Measurements from ENCODE around the gene NFIC.

NFIC gene

GRCh38 chr19:3508771-3509535, 142.6 kb downstream of the NFIC start:
- no peak for DNase-seq (ENCODE audit: low read depth in 2 of 2)

DNA sequence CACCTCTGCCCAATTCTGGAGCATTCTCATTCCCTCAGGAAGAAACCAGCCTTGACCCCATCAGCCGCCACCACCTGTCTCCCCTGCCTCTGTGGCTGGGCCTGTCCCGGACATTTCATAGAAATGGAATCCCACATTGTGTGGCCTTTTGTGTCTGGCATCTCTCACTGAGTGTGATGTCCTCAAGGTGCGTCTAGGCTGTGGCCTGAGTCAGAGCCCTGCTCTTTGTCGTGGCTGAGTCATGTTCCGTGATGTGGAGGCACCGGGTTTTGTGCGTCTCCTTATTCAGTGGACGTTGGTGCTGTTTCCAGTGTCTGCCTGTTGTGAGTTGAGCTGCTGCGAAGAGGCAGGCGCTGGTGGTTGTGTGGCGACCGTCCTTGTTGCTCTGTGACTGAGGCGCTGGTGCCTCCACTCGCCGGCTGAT, 143.2 kb downstream of the NFIC start:
- no peak for DNase-seq (ENCODE audit: low read depth in 2 of 2)

DNA sequence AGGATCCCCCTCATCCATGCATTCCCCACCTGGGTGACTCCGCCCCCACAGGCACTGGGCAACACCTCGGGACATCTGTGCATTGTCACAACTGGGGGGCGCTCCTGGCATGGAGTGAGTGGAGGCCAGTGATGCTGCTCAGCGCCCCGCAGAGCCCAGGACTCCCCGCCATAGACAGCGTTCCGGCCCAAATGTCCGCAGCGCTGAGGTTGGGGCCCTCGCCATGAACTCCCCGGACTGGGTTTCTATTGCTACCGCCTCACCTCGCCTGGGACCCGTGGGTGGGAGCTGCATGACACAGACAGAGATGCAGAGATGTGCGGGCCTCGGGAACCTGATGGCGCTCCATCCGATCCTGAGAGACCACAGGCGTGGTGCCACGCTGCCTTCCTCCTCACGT, 144.3 kb downstream of the NFIC start:
- DNase-seq (ENCODE audit: low read depth in 2 of 2) = no peak

DNA sequence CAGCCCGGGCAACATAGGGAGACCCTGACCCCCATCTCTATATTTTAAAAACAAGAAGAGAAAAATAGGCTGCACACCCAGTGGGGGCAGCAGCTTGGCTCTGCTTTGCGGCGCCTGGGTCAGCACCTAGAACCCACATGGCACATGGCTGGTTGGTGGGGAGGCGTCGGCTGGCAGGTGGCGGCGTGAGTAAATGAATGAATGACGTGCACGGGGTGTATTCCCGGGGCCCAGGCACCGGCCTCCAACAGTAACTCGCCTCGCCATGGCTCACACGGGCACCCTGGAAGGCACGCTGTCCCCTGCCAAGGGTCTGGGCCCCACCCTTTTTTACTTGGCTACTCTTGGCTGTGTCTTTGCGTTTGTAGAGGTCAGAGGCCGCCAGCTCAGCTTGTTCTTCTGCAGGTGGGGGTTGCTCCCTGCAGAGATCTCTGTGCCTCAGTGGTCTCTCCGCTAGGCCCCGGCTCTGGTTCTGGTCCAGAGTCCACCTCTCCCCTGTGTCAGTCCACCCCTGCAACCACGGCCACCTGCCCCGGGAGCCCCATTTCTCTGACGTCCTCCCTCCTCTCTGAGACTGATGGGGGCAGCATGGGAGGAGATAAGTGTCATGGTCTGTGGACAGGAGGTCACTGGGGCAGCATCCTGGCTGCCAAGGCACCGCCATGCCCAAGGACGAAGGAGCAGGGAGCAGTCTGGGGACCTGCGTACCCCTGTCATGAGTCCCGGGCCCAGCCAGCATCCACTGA, 145.3 kb downstream of the NFIC start:
- no peak for DNase-seq (ENCODE audit: low read depth in 2 of 2)

DNA sequence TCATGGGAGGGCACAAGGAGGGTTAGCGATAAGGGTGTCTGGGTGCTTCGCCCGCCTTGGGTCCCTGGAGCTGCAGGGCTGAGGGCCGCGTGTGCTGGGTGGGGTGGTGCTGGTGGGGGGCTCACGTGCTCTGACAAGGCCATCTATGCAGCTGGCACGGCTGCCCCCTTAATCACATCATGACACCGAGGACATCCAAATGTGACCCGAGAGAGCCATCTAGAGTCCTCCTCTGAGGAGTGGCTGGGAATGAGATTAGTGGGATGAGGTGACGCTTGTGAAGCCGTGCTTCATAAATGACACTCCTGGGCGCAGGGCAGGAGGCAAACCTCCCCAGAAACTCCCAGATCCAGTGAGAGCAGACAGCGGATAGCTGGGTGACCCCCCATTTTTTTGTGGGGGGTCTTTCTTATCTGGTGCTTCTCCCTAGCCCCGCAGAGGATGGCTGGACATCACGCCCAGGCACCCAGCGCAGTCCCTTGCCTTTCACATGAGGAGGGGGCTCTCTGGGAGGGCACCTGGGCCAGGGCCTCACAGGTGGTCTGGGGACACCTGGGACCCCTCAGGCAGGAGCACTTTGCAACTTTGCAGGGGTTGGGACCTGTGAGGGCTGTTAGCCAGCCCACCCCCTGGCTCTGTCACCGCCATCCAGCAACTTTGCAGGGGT, 146.3 kb downstream of the NFIC start:
- no peak for DNase-seq (ENCODE audit: low read depth in 2 of 2)

GRCh38 chr19:3513229-3514140, 147.1 kb downstream of the NFIC start:
- no peak for DNase-seq (ENCODE audit: low read depth in 2 of 2)

- no peak for DNase-seq (ENCODE audit: low read depth in 2 of 2)
Measured at GRCh38 chr19:3514930-3515329, 148.5 kb downstream of the NFIC start.

DNA sequence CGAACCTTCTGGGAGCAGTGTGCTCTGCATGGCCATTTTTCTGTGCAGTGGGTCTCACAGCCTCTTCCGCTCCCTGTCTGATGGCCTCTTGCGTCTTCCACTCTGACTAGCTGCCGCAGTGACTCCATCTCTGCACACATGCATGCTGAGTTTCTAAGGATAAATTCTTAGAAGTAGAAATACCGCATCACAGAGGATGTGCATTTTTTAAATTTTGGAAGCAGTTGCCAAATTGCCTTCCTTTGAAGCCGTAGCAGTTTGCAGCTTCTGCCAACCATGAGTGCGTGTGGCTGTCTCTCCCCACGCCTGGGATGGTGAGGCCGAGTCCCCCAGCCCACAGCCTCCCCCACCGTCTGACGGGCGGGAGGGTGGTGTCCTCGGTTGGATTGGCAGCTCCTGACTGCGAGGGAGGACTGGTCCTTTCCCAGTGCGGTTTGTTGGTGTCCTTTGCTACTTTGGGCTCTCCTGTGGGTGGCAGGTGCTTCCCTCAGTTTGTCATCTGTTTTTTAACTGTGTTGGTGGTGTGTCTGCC, 149.6 kb downstream of the NFIC start:
- no peak for DNase-seq (ENCODE audit: low read depth in 2 of 2)

GRCh38 chr19:3516675-3517207, 150.4 kb downstream of the NFIC start:
- no peak for DNase-seq (ENCODE audit: low read depth in 2 of 2)

DNA sequence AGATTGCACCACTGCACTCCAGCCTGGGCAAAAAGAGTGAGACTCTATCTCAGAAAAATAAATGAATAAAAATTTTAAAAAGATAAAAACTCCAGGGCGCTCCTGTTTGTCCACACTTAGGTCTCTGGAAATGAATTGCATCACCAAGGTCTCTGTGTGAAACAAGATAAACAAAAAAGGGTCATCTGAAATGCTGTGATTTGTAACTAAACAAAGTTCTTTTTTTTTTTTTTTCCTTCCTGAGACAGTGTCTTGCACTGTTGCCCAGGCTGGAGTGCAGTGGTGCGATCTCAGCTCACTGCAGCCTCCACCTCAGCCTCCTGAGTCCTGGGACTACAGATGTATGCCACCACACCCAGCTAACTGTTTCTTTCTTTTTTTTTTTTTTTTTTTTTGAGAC, 151.3 kb downstream of the NFIC start:
- no peak for DNase-seq (ENCODE audit: low read depth in 2 of 2)

DNA sequence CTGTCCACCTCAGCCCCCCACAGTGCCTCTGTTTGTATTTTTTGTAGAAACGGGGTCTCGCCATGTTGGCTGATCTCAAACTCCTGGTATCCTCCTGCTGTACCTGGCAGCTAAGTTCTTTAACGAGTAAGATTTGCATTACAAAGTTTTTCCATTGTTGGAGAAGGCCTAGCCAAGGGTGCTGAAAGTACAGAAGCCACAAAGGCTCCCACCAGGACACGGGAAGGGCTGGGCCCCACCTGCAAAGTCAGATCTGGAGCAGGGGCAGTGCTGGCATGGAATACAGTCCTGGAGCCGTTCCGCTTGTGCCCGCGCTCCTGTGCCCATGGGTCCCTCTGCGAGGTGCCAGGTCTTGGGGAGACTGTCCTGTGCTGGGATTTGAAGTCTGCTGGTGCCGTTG, 151.9 kb downstream of the NFIC start:
- DNase-seq (ENCODE audit: low read depth in 2 of 2) = no peak

GRCh38 chr19:3518659-3519058, 152.3 kb downstream of the NFIC start:
- no peak for DNase-seq (ENCODE audit: low read depth in 2 of 2)
